ENCODE data around the gene BCAP29. TPM values are rescaled to one million over a fixed set of nuclear protein-coding genes. Genes with fewer than 3 reads are reported as not detected.

The BCAP29 gene
- total RNA-seq, 2 experiments from 2014 or later, result 18.9 to 21.0 TPM

DNA sequence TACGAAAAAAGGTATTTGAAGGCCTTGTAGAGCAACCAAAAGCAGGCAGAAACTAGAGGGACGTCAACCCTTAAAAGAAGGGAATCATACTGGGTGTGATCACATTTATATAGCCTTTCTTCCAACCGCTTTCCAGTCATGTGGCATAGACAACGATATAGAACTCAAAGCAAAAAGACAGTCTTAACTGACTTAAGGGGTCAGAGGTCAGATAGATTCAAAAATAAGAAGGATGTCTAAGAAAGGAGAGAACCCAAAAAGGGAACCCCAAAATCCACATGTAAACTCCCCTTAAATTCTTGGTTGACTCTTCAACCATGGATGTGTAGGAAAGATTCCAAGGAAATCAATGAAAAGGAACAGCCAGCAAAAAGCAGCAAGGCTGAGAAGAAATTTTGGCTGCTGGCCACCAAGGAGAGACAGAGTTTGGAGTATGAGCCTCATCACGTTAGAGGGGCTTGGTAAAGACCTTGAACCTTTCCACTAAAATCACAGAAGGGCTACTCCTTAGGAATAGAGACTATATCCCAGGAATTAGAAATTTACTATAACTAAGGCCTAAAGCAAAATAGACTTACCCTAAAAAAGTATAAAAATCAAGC lies 8.6 kb downstream of the BCAP29 start:
- Mint-ChIP-seq H3K9me3 (no peaks in the 10 kb centered on the region), H3K27me3 (ENCODE audit: low read depth) (no peaks in the 10 kb centered on the region), H3K4me1 (ENCODE audit: low read depth) (no peaks in the 10 kb centered on the region), H3K36me3 (ENCODE audit: low read depth) (peaks cover 14% of the 10 kb centered on the region), H3K4me3 (no peak overlapping the region), H3K27ac (no peak overlapping the region)
- DNase-seq, result no peak
- intact Hi-C loops (cut with micrococcal nuclease), result no loop called here
- CTCF ChIA-PET, result no interaction called here

DNA sequence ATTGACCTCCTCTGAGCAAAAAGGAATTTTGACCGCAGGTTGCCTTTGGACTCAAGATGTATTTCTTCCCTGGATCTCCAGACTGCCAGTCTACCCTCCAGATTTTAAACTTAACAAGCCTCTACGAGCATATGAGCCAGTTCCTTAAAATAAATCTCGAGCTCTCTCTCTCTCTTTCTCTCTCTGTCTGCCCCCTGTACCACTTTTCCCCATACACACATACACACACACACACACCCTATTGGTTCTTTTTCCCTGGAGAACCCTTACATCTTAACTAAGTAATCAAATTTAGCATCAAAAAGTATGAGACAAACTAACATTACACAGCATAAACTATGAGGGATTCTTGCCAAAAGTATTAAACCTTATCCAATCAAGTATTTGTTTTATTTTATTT lies 11.4 kb downstream of the BCAP29 start:
- H3K27me3 Mint-ChIP-seq (ENCODE audit: low read depth), result no peaks in the 10 kb centered on the region
- no peaks in the 10 kb centered on the region for H3K9me3 Mint-ChIP-seq
- H3K27ac Mint-ChIP-seq, result no peak overlapping the region
- DNase-seq, result no peak
- no peak overlapping the region for H3K4me3 Mint-ChIP-seq
- no peaks in the 10 kb centered on the region for H3K4me1 Mint-ChIP-seq (ENCODE audit: low read depth)
- intact Hi-C loops (cut with micrococcal nuclease), result no loop called here
- CTCF ChIA-PET, result no interaction called here
- peaks cover 5% of the 10 kb centered on the region for H3K36me3 Mint-ChIP-seq (ENCODE audit: low read depth)

DNA sequence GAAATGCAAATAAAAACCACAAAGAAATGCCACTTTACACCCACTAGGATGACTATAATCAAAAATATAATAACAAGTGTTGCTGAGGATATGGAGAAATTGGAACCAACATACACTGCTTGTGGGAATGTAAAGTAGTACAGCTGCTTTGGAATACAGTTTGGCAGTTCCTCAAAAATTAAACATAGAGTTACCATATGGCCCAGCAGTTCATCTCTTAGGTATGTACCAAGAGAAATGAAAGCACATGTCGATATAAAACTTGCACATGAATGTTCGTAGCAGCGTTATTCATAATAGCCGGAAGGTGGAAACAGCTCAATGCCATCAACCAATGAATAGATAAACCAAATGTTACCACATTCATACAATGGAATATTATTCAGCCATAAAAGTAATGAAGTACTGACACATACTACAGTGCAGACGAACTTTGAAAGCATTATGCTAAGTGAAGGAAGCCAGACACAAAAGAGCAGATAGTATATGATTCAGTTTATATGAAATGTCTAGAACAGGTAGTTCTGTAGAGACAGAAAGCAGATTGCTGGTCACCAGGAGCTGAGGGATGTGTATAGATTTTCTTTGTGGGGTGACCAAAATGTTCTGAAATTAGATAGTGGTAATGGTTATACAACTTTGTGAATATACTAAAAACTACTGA lies 12.4 kb downstream of the BCAP29 start:
- H3K4me1 Mint-ChIP-seq (ENCODE audit: low read depth), result no peaks in the 10 kb centered on the region
- CTCF ChIA-PET, result no interaction called here
- no peaks in the 10 kb centered on the region for H3K27me3 Mint-ChIP-seq (ENCODE audit: low read depth)
- peaks cover 7% of the 10 kb centered on the region for H3K36me3 Mint-ChIP-seq (ENCODE audit: low read depth)
- H3K27ac Mint-ChIP-seq, result no peak overlapping the region
- H3K9me3 Mint-ChIP-seq, result no peaks in the 10 kb centered on the region
- intact Hi-C loops (cut with micrococcal nuclease), result no loop called here
- no peak for DNase-seq
- no peak overlapping the region for H3K4me3 Mint-ChIP-seq

DNA sequence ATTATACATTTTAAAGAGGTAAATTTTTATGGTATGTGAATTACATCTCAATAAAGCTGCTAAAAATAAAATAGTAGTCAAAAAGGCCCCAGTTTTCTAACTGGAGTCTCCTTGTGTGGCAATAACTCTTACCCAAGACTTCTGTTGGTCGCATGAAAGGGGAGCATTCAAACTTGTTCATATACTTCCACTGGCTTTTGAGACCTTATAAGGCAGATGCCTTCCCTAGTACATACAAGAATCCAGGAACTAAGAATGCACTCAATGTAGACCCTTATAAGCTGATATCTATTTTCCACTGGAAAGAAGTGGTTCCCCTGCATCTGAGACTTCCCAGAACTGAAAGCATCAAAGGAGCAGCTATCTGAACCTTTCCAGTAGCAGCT lies 13.0 kb downstream of the BCAP29 start:
- Mint-ChIP-seq H3K36me3 (ENCODE audit: low read depth) (peaks cover 7% of the 10 kb centered on the region), H3K27ac (no peak overlapping the region), H3K4me3 (no peak overlapping the region), H3K9me3 (no peaks in the 10 kb centered on the region), H3K4me1 (ENCODE audit: low read depth) (no peaks in the 10 kb centered on the region), H3K27me3 (ENCODE audit: low read depth) (no peaks in the 10 kb centered on the region)
- CTCF ChIA-PET, result no interaction called here
- intact Hi-C loops (cut with micrococcal nuclease), result no loop called here
- DNase-seq, result no peak

DNA sequence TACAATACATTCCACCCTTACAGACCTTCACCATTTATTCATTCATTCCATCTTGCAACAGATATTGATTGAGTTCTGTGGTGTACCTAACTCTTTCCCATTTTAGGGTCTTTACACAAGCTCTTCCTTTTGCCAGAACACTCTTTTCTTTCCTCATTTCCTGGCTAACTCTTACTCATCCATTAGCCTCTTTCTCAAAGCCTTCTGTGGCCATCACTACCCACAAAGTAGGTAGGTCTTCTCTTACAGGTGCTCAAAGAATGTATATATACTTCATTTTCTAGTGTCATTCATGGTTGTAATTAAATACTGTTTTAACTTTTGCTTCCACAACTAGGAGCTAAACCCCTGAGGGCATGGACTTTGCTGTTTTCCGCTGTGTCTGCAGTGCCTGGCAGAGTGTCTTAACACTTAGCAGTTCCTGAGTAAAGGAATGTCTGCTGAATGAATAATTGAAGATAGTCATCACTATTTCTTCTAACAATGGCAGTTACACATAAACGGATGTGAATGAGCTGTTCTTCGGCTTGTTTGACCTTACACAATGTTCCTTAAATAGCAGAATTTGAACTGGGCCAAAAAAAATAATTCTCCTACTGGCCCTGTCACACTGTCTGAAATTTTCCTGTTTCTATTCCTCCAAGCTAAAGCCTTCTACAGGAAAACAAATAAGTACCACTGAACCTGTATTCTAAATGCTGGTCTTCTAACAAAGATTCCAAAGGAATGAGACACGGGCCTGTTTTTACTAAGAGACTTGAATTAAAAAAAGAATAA lies 15.1 kb downstream of the BCAP29 start:
- Mint-ChIP-seq H3K27ac (no peak overlapping the region), H3K9me3 (no peaks in the 10 kb centered on the region), H3K4me1 (ENCODE audit: low read depth) (no peaks in the 10 kb centered on the region), H3K4me3 (no peak overlapping the region), H3K27me3 (ENCODE audit: low read depth) (no peaks in the 10 kb centered on the region), H3K36me3 (ENCODE audit: low read depth) (peaks cover 6% of the 10 kb centered on the region)
- DNase-seq, result no peak
- CTCF ChIA-PET, result no interaction called here
- intact Hi-C loops (cut with micrococcal nuclease), result no loop called here

DNA sequence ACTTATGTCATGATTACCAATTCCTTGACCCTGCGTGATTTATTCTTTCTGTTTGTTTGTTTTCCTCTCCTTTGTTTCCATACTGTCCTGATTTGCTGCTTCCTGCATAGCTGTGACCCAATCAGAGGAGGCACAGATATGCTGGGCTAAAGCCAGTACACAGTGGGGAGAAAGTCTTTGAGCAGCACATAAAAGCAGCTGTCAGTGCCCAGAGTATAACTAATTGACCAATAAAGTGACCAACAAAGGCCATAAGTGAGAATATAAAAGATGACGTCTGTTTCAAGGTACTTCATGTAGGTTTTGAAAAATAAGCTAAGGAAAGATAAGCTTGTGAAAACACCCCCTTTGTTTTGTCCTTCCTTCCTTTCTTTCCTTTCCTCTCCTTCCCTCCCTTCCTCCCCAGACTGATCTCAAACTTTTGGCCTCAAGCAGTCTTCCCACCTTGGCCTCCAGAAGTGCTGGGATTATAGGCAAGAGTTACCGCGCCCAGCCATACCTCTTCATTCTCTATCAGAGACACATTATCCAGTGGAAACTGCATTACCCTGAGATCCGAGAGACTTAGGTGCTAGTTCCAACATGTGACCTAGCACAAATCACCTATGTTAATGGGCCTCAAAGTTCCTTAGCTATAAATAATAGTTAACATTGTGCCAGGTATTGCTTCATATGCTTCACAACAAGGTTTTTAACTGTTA lies 17.0 kb downstream of the BCAP29 start:
- no peaks in the 10 kb centered on the region for H3K4me1 Mint-ChIP-seq (ENCODE audit: low read depth)
- H3K4me3 Mint-ChIP-seq, result no peak overlapping the region
- H3K36me3 Mint-ChIP-seq (ENCODE audit: low read depth), result peaks cover 11% of the 10 kb centered on the region
- no peak overlapping the region for H3K27ac Mint-ChIP-seq
- intact Hi-C loops (cut with micrococcal nuclease), result no loop called here
- H3K9me3 Mint-ChIP-seq, result no peaks in the 10 kb centered on the region
- H3K27me3 Mint-ChIP-seq (ENCODE audit: low read depth), result no peaks in the 10 kb centered on the region
- CTCF ChIA-PET, result no interaction called here
- DNase-seq, result no peak

DNA sequence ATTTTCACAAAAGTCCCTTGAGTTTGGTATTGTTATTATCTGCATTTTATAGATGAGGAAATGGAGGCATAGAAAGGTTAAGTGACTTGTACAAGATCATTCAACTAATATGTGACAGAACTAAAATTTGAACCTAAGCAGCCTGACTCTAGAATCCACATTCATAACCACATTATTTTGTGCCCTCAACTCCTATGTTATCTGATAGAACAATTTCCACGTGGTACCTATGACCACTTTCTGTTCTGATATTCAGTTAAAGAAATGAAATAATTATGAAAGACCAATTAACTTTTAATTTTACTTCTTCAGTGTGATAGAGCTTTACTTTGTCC lies 17.5 kb downstream of the BCAP29 start:
- no peak overlapping the region for H3K4me3 Mint-ChIP-seq
- intact Hi-C loops (cut with micrococcal nuclease), result no loop called here
- peaks cover 11% of the 10 kb centered on the region for H3K36me3 Mint-ChIP-seq (ENCODE audit: low read depth)
- H3K27me3 Mint-ChIP-seq (ENCODE audit: low read depth), result no peaks in the 10 kb centered on the region
- CTCF ChIA-PET, result no interaction called here
- DNase-seq, result no peak
- H3K4me1 Mint-ChIP-seq (ENCODE audit: low read depth), result no peaks in the 10 kb centered on the region
- no peak overlapping the region for H3K27ac Mint-ChIP-seq
- no peaks in the 10 kb centered on the region for H3K9me3 Mint-ChIP-seq

DNA sequence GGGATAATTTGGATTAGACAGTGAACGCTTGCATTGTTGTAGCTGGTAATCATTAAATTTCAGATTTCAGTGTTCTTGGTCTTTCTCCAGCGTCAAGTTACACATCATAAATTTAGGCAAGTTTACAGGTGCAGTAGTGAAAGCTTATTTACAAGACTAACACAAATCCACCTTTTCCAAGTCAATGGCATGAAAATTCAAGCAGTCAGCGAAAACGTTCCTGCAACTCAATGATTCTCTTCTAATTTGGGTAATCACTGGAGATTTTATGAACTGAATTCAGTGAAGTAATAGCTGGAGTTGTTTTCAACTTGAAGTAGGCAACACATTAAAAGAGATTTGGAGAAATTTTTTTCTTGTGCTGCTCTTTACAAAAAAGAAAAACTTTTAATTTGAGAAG lies 17.9 kb downstream of the BCAP29 start:
- H3K27me3 Mint-ChIP-seq (ENCODE audit: low read depth), result no peaks in the 10 kb centered on the region
- no peak for DNase-seq
- H3K4me1 Mint-ChIP-seq (ENCODE audit: low read depth), result no peaks in the 10 kb centered on the region
- intact Hi-C loops (cut with micrococcal nuclease), result no loop called here
- no peaks in the 10 kb centered on the region for H3K9me3 Mint-ChIP-seq
- H3K4me3 Mint-ChIP-seq, result no peak overlapping the region
- CTCF ChIA-PET, result no interaction called here
- H3K36me3 Mint-ChIP-seq (ENCODE audit: low read depth), result peaks cover 11% of the 10 kb centered on the region
- H3K27ac Mint-ChIP-seq, result no peak overlapping the region

DNA sequence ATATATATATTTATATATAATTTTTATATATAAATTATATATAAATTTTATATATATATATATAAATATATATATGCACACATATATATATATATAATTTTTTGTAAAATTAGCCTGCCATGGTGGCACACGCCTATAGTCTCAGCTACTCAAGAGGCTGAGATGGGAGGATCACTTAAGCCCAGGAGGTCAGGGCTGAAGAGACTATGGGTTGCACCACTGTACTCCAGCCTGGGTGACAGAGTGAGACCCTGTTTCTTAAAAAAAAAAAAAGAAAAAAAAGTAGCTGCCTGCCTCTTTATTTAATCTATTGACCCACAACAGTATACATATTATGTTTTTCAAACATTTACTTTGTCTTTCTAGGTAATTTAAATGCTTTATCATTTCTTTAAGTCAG lies 19.2 kb downstream of the BCAP29 start:
- Mint-ChIP-seq H3K9me3 (no peaks in the 10 kb centered on the region), H3K36me3 (ENCODE audit: low read depth) (peaks cover 13% of the 10 kb centered on the region), H3K4me1 (ENCODE audit: low read depth) (no peaks in the 10 kb centered on the region), H3K27me3 (ENCODE audit: low read depth) (no peaks in the 10 kb centered on the region), H3K27ac (no peak overlapping the region), H3K4me3 (no peak overlapping the region)
- CTCF ChIA-PET, result no interaction called here
- no peak for DNase-seq
- intact Hi-C loops (cut with micrococcal nuclease), result no loop called here

DNA sequence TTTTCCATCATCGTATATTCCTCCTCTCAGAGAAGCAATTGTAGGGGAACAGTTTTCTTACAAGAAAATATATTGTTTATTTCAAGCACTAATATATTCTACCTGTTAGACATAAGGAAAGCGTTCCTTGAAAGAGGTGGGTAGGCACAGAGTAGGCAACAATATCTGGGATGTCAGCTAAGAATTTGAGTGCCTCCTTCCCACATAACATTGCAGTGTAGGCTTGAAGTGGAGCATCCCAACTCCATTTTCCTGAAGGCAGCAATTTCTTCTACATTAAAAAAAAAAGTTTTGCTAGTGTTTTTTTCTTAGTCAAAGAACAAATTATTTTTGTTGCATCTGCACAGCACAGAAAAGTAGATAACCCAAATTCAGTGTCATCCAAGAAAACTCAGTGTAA lies 20.8 kb downstream of the BCAP29 start:
- no peak overlapping the region for H3K4me3 Mint-ChIP-seq
- H3K36me3 Mint-ChIP-seq (ENCODE audit: low read depth), result peaks cover 9% of the 10 kb centered on the region
- no peak overlapping the region for H3K27ac Mint-ChIP-seq
- intact Hi-C loops (cut with micrococcal nuclease), result no loop called here
- no peaks in the 10 kb centered on the region for H3K9me3 Mint-ChIP-seq
- H3K27me3 Mint-ChIP-seq (ENCODE audit: low read depth), result no peaks in the 10 kb centered on the region
- DNase-seq, result no peak
- CTCF ChIA-PET, result no interaction called here
- no peaks in the 10 kb centered on the region for H3K4me1 Mint-ChIP-seq (ENCODE audit: low read depth)

DNA sequence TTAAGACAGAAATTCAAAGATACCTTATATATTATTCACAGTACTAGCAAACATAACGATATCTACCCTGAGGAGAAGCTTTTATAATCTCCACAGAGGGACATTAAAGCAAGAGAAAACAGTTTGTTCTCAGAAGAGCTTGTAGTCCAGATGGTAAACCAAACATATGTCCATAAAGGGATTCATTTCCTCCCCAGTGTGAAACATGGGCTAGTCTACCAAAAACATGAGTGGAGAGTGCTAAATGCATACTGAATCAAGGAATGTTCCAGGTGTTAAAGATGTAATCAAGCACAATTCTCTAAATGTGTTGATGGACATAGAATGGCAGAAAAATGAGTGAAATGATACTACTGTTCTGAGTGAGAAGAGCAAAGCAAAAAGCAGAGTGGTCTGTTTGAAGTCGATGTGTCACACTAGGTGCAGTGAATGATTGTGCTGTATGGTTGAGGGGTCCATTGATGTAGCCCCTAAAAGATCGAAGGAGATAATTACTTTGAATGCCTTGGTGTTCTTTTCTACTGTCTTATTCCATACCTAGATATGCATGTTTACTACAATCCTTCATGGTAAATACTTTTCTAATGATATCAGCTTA lies 25.3 kb downstream of the BCAP29 start:
- intact Hi-C loops (cut with micrococcal nuclease), result no loop called here
- CTCF ChIA-PET, result no interaction called here
- Mint-ChIP-seq H3K9me3 (no peaks in the 10 kb centered on the region), H3K36me3 (ENCODE audit: low read depth) (peaks cover 6% of the 10 kb centered on the region), H3K4me3 (no peak overlapping the region), H3K27me3 (ENCODE audit: low read depth) (no peaks in the 10 kb centered on the region), H3K27ac (no peak overlapping the region), H3K4me1 (ENCODE audit: low read depth) (no peaks in the 10 kb centered on the region)
- DNase-seq, result no peak

DNA sequence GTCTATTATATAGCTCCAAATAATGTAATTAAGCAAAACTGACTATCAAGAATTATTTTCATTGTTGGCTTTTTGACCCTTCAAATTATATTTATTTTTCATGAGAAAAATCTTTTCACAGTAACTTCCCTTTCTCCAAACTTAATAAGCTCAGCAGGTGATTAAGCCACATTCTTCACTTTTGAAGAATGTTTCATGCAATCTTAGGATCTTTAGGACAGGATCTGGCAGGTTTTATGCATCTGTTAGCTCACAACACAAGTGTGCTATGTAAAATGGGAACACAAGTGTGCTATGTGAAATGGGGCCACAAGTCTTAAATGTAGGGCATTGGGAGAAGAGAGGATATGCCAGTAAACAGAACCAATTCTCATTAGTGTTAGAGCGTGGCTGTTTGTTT lies 26.3 kb downstream of the BCAP29 start:
- no peaks in the 10 kb centered on the region for H3K27me3 Mint-ChIP-seq (ENCODE audit: low read depth)
- H3K9me3 Mint-ChIP-seq, result no peaks in the 10 kb centered on the region
- no peaks in the 10 kb centered on the region for H3K4me1 Mint-ChIP-seq (ENCODE audit: low read depth)
- H3K27ac Mint-ChIP-seq, result no peak overlapping the region
- DNase-seq, result no peak
- peaks cover 2% of the 10 kb centered on the region for H3K36me3 Mint-ChIP-seq (ENCODE audit: low read depth)
- intact Hi-C loops (cut with micrococcal nuclease), result no loop called here
- H3K4me3 Mint-ChIP-seq, result no peak overlapping the region
- CTCF ChIA-PET, result interaction anchor here (0.6 to 0.8 kb wide), 3 partner anchors 13 to 240 kb away, joined by 3 to 6 read pairs (median 3); no protein-coding TSS in a partner anchor
